Ovary (tissue), 9 donors: ENCODE data around the gene IL1RAPL1. TPM values are rescaled to one million over a fixed set of nuclear protein-coding genes. Genes with fewer than 3 reads are reported as not detected.

ENCODE experiments used
- DNase-seq, 5 donors: peaks; one replicate each; pipeline ENCODE4 v3.0.0-alpha.2; 2019 to 2020
- H3K27ac ChIP-seq, 2 donors: fragments of 200-600 bp; one replicate each; pipeline versions ENCODE4 v1.5.1 to v1.8.0; 2019 to 2022
- H3K27me3 ChIP-seq: fragments of 200-600 bp; one replicate; pipeline ENCODE4 v1.8.0; 2022
- H3K36me3 ChIP-seq: fragments of 200-600 bp; sonication (generic); one replicate; pipeline ENCODE4 v1.5.1; 2019
- H3K4me1 ChIP-seq: one replicate; pipeline ENCODE4 v1.8.1; 2013; ENCODE audit warnings: mild to moderate bottlenecking, moderate library complexity; ENCODE audit not compliant: insufficient read depth
- H3K4me3 ChIP-seq: fragments of 200-600 bp; sonication (generic); one replicate; pipeline ENCODE4 v1.5.1; 2017
- H3K9me3 ChIP-seq, 2 donors: fragments of 200-600 bp in 1 of 2; sonication (generic) in 1 of 2; one replicate each; pipeline versions ENCODE4 v1.5.1 to v1.8.1; 2013 to 2019; ENCODE audit warnings: mild to moderate bottlenecking in 1 of 2, moderate library complexity in 1 of 2
- EP300 ChIP-seq: sonication (generic); formaldehyde crosslinking; IDR thresholded peaks from one replicate; pipeline ENCODE4 v1.6.1; 2017; ENCODE audit warnings: antibody characterized with exemption
- POLR2A ChIP-seq: fragments of 450-650 bp; IDR thresholded peaks from one replicate; pipeline ENCODE4 v1.6.1; 2017; ENCODE audit warnings: antibody characterized with exemption, mild to moderate bottlenecking, moderate library complexity
- WGBS, 3 donors: extraction: QIAGEN DNeasy Blood & Tissue Kit in 1 of 3; methylation state at CpG; one replicate each; pipeline versions ENCODE4 v1.1.5 to v1.1.7; 2013 to 2017; 5-methylcytosine and 5-hydroxymethylcytosine counted together
- intact Hi-C, 4 donors: fragments of 100-400 bp; cut with DNase I; formaldehyde crosslinking; loops; one replicate each; pipeline versions ENCODE4 v1.11.0 to v1.15.1; 2022 to 2023
- polyA plus RNA-seq, 2 donors: library from polyadenylated mRNA; stranded (reverse); fragments of 200-250 nt in 1 of 2; fragments of 350-450 nt in 1 of 2; fragmentation: Illumina TruSeq in 1 of 2; extraction: RNeasy Lipid Tissue Mini Kit (QIAGEN cat#74804) in 1 of 2; gene quantifications; one replicate each; pipeline ENCODE4 v1.2.3, GENCODE V29; 2013 to 2014
- total RNA-seq, 7 donors: library from RNA; depleted of rRNA in 2 of 7; stranded (reverse); fragments of >200 nt in 2 of 7; fragmentation: NEBNext Ultra II Directional in 3 of 7; extraction: Animal tissue kit (Norgen Biotek cat#: 25700) in 3 of 7; gene quantifications; one replicate each; pipeline versions ENCODE4 v1.1.0 to v1.2.4, GENCODE V29; 2016 to 2023
- TF ChIP-seq, protein P1 (sequence below), 3 donors: fragments of 450-650 bp in 2 of 3; fragments of 200-600 bp in 1 of 3; IDR thresholded peaks; one replicate each; pipeline versions ENCODE4 v1.5.1 to v1.8.0; 2016 to 2022; ENCODE audit warnings: antibody characterized with exemption in 3 of 3, mild to moderate bottlenecking in 1 of 3
- donor health status: DM: no; HTN: no; CAD: no; lungs with moderate emphysema.
- donor health status: DM: no; HTN: no; CAD: no.
- donor health status: Bipolar disorder and iron deficiency.
- donor health status: DM: yes; HTN: yes; CAD: no.
- donor health status: DM: no; HTN: no; CAD: no.
- donor health status: DM: yes; HTN: yes; CAD: no.

The IL1RAPL1 gene
- total and polyA plus RNA-seq, 9 donors = 0.23 to 1.3 (median 0.61) TPM

DNA sequence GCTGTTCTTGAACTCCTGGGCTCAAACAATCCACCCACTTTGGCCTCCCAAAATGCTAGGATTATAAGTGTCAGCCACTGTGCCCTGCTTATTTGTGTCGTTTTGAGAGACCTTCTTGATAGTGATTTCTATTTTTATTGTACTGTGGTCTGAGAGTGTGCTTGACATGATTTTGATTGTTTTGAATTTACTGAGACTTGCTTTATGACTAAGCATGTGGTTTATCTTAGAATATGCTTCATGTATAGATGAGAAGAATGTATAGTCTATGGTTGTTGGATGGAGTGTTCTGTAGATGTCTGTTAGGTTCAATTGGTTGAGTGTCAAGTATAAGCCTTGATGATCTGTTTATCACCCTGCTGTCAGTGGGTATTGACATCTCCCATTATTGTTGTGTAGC, 789.3 kb downstream of the IL1RAPL1 start:
- H3K27ac ChIP-seq = no peak overlapping the region
- no peak for TF ChIP-seq POLR2A
- TF ChIP-seq, protein P1, sequence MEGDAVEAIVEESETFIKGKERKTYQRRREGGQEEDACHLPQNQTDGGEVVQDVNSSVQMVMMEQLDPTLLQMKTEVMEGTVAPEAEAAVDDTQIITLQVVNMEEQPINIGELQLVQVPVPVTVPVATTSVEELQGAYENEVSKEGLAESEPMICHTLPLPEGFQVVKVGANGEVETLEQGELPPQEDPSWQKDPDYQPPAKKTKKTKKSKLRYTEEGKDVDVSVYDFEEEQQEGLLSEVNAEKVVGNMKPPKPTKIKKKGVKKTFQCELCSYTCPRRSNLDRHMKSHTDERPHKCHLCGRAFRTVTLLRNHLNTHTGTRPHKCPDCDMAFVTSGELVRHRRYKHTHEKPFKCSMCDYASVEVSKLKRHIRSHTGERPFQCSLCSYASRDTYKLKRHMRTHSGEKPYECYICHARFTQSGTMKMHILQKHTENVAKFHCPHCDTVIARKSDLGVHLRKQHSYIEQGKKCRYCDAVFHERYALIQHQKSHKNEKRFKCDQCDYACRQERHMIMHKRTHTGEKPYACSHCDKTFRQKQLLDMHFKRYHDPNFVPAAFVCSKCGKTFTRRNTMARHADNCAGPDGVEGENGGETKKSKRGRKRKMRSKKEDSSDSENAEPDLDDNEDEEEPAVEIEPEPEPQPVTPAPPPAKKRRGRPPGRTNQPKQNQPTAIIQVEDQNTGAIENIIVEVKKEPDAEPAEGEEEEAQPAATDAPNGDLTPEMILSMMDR (IDR thresholded peaks at IDR 0.05) = no peak
- no peak for TF ChIP-seq EP300
- DNase-seq = no peak
- 61 to 79% (median 72%) methylated on average over 1 of the region's 1 CpG for WGBS, 3 donors
- H3K36me3 ChIP-seq = no peaks in the 10 kb centered on the region
- H3K4me1 ChIP-seq = no peaks in the 10 kb centered on the region
- H3K4me3 ChIP-seq = no peak overlapping the region
- intact Hi-C loops = no loop called here
- no peaks in the 10 kb centered on the region for H3K9me3 ChIP-seq
- no peaks in the 10 kb centered on the region for H3K27me3 ChIP-seq

DNA sequence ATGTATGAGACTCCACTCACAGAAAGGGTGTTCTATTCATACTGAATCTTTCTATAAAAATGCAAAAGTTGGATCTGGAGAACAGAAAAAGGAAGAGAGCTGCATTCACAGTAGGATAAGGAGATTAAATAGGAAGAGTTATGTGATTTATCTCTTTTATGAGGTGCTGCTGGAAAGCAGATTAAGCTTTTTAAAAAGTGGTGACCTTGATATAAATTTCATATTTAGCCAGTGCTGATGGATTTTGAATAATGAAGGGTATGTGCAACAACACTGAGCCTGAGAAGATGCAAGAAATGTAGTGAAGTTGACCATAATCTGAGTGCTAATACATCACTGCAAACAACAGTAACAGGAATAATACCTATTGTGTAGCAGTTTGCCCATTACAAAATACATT, 795.6 kb downstream of the IL1RAPL1 start:
- TF ChIP-seq POLR2A = no peak
- TF ChIP-seq, protein P1 (IDR thresholded peaks at IDR 0.05) = no peak
- TF ChIP-seq EP300 = no peak
- no peaks in the 10 kb centered on the region for H3K4me1 ChIP-seq
- DNase-seq = no peak
- no peaks in the 10 kb centered on the region for H3K9me3 ChIP-seq
- no peaks in the 10 kb centered on the region for H3K36me3 ChIP-seq
- H3K27me3 ChIP-seq = no peaks in the 10 kb centered on the region
- H3K27ac ChIP-seq = no peak overlapping the region
- no peak overlapping the region for H3K4me3 ChIP-seq
- intact Hi-C loops = no loop called here

DNA sequence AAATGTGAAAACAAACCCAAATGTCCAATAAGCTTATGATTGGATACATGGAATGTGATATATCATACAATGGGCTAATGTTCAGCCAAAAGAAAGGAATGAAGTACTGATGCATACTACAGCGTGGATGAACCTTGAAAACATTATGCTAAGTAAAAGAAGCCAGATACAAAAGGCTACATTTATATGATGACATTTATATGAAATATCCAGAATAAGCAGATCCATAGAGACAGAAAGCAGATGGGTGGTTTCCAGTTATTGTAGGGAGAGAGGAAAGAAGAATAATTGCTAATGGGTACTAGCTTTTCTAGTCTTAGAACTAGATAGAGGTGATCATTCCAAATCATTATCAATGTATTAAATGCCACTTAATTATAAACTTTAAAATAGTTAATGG, 801.3 kb downstream of the IL1RAPL1 start:
- no peaks in the 10 kb centered on the region for H3K36me3 ChIP-seq
- no peaks in the 10 kb centered on the region for H3K4me1 ChIP-seq
- no peaks in the 10 kb centered on the region for H3K27me3 ChIP-seq
- TF ChIP-seq POLR2A = no peak
- TF ChIP-seq, protein P1 (IDR thresholded peaks at IDR 0.05) = no peak
- no peak for TF ChIP-seq EP300
- H3K27ac ChIP-seq = no peak overlapping the region
- no peaks in the 10 kb centered on the region for H3K9me3 ChIP-seq
- no peak for DNase-seq
- intact Hi-C loops = no loop called here
- no peak overlapping the region for H3K4me3 ChIP-seq
- WGBS, 3 donors = 63 to 73% (median 64%) methylated on average over 1 of the region's 1 CpG

DNA sequence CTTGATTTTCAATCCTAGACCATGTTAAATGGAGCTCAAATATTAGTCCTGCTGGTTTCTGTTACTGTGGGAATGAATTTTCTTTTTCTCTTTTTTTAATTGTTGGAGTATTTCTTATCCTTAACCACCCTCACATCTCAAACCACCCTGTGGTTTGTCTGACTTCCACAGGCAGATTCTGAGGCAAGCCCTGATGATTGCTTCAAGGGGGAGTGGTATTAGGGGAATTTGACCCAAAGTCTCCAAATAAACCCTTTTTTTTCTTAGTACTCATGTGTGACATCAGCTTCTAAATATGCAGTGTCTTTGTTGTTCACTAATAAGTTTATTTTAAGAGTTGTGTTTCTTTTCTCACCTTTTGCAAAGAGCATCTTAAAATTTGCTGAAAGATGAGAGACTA, 810.3 kb downstream of the IL1RAPL1 start:
- Histone ChIP-seq H3K27me3 (no peaks in the 10 kb centered on the region), H3K4me1 (no peaks in the 10 kb centered on the region), H3K27ac (no peak overlapping the region), H3K4me3 (no peak overlapping the region), H3K9me3 (no peaks in the 10 kb centered on the region), H3K36me3 (no peaks in the 10 kb centered on the region)
- DNase-seq = no peak
- TF ChIP-seq EP300 = no peak
- TF ChIP-seq POLR2A = no peak
- TF ChIP-seq, protein P1 (IDR thresholded peaks at IDR 0.05) = no peak
- intact Hi-C loops = no loop called here

DNA sequence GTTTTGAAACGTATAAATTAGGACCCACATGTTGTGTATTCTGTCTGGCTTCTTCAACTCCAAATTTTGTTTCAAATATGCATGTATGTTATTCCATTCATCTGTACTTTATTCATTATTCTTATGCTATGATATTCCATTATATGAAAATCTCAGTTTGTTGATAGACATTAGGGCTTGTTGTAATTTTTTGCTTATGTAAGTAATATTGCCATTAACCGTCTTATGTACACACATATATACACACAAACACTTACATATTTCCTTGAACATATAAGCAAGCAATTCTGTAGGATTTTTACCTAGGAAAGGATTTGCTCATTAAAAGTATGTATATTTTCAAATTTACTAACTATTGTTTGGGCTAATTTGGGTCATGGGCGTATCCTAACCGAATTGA, 820.1 kb downstream of the IL1RAPL1 start:
- Histone ChIP-seq H3K4me3 (no peak overlapping the region), H3K4me1 (no peaks in the 10 kb centered on the region), H3K9me3 (no peaks in the 10 kb centered on the region), H3K27me3 (no peaks in the 10 kb centered on the region), H3K27ac (no peak overlapping the region), H3K36me3 (no peaks in the 10 kb centered on the region)
- 84 to 90% (median 89%) methylated on average over 4 of the region's 4 CpGs for WGBS, 3 donors
- TF ChIP-seq, protein P1 (IDR thresholded peaks at IDR 0.05) = no peak
- TF ChIP-seq EP300 (no peak), POLR2A (no peak)
- intact Hi-C loops = no loop called here
- no peak for DNase-seq
